SU-DHL-6 (cell line): ENCODE data around the gene CDH11.

Experiments used
- EZH2phosphoT487 ChIP-seq: fragments of 200-600 bp; sonication (generic), shearing (Covaris generic); conservative IDR thresholded peaks from 2 replicates; pipeline ENCODE4 v1.6.1; 2018; ENCODE audit warnings: mild to moderate bottlenecking, antibody characterized with exemption, low read length, moderate library complexity, mixed read lengths
- TF ChIP-seq, protein P1 (sequence below): fragments of 200-600 bp; sonication (generic); IDR thresholded peaks from one replicate; pipeline ENCODE4 v1.5.1; 2017; ENCODE audit warnings: antibody characterized with exemption, mild to moderate bottlenecking, low read length, moderate library complexity; ENCODE audit not compliant: insufficient read depth, poor library complexity, severe bottlenecking

DNA sequence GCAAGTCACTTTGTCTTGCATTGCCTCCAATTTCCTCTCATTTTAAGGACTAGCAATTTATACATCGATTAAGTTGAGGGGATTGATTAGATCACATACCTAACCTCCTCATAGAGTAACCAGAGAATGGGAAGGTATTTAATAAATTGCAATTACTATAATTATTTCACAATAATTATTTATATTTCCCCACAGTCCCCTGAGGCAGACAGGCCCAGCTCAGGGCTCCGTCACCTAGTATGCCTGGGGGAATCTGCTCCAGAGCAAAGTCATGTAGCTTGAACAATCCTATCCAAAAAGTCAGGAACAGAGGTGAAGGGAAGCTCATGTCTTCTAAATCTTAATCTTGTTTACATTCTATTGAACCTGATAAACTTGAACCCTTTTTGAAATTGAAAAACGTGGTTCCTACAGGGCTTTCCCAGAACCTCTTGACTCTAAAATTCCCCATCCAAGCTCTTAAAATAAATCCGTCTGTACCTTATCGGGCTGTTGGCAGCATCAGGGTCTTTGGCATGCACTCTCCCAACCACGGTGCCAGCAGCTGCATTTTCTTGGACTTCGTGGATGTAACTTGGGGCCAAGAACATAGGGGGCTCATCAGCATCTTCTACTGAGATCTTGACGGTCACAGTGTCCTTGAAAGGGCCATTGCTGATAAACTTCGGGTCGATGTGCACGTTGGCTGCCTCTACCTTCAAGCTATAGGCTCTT, 140.1 kb downstream of the CDH11 start:
- TF ChIP-seq, protein P1, sequence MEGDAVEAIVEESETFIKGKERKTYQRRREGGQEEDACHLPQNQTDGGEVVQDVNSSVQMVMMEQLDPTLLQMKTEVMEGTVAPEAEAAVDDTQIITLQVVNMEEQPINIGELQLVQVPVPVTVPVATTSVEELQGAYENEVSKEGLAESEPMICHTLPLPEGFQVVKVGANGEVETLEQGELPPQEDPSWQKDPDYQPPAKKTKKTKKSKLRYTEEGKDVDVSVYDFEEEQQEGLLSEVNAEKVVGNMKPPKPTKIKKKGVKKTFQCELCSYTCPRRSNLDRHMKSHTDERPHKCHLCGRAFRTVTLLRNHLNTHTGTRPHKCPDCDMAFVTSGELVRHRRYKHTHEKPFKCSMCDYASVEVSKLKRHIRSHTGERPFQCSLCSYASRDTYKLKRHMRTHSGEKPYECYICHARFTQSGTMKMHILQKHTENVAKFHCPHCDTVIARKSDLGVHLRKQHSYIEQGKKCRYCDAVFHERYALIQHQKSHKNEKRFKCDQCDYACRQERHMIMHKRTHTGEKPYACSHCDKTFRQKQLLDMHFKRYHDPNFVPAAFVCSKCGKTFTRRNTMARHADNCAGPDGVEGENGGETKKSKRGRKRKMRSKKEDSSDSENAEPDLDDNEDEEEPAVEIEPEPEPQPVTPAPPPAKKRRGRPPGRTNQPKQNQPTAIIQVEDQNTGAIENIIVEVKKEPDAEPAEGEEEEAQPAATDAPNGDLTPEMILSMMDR, result no peak
- no peak for TF ChIP-seq EZH2phosphoT487
